Choroid plexus epithelial cell (primary cell): ENCODE results near the gene EEF1E1.
"Not testable (repeated sequence)": the region's sequence is repeated elsewhere in the genome, so short reads cannot be mapped to it uniquely, and the experiment has no call there.

Experiments used
- DNase-seq: peaks from one replicate; pipeline ENCODE4 v3.0.0-alpha.2; 2010; ENCODE audit warnings: low read depth
- H3K4me3 ChIP-seq: 2 replicates; pipeline ENCODE4 v1.5.1; 2011; ENCODE audit warnings: low read depth, mild to moderate bottlenecking, control low read depth, low read length, moderate library complexity
- TF ChIP-seq, protein P1 (sequence below): conservative IDR thresholded peaks from 2 replicates; pipeline ENCODE4 v1.5.1; 2011; ENCODE audit warnings: low read depth, mild to moderate bottlenecking, control low read depth, inconsistent platforms, low read length, moderate library complexity

Gene EEF1E1

DNA sequence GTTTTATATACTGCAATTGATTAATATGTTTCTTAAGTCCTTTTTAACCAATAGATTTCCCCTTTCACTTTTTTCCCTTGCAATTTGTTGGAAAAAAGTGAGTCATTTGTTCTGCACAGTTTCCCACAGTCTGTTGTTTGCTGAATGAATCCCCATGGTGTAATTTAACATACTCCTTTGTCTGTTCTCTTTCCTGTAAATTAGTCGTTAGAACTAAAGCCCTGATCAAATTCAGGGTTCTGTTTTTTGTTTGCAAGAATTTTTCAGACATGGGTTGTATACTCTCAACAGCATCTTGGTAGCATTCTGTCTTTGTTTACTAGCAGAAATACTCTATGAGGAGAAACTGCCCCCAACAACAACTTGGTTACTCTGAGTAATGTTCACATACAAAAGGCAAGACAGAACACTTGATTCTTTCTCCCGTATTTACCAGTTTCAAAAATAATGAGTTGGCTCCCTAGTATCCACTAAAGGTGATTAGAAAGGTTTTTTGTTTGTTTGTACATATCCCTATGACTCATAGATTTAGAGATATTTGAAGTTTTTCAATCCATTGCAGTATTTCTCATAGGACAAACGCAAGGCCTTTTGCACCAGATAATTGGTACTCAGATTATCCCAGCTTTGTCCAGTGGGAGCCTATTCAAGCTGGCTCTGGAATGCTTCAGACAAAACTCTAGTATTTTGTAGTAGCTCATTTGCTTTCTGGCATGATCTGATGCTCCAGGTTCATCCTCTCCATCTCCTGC, 54.6 kb downstream of the EEF1E1 start:
- TF ChIP-seq, protein P1, sequence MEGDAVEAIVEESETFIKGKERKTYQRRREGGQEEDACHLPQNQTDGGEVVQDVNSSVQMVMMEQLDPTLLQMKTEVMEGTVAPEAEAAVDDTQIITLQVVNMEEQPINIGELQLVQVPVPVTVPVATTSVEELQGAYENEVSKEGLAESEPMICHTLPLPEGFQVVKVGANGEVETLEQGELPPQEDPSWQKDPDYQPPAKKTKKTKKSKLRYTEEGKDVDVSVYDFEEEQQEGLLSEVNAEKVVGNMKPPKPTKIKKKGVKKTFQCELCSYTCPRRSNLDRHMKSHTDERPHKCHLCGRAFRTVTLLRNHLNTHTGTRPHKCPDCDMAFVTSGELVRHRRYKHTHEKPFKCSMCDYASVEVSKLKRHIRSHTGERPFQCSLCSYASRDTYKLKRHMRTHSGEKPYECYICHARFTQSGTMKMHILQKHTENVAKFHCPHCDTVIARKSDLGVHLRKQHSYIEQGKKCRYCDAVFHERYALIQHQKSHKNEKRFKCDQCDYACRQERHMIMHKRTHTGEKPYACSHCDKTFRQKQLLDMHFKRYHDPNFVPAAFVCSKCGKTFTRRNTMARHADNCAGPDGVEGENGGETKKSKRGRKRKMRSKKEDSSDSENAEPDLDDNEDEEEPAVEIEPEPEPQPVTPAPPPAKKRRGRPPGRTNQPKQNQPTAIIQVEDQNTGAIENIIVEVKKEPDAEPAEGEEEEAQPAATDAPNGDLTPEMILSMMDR, result no peak
- H3K4me3 ChIP-seq, result no peak overlapping the region
- DNase-seq, result peak; percentile 72

DNA sequence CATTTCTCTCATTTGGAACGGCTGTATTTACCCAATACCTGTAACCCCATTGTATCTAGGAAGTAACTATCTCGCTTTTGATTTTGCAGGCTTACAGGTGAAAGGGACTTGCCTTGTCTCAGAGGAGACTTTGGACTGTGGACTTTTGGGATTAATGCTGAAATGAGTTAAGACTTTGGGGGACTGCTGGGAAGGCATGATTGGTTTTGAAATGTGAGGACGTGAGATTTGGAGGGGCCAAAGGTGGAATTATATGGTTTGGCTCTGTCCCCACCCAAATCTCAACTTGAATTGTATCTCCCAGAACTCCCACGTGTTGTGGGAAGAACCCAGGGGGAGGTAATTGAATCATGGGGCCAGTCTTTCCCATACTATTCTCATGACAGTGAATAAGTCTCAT, 56.6 kb downstream of the EEF1E1 start:
- not testable (repeated sequence) for DNase-seq, H3K4me3 ChIP-seq

DNA sequence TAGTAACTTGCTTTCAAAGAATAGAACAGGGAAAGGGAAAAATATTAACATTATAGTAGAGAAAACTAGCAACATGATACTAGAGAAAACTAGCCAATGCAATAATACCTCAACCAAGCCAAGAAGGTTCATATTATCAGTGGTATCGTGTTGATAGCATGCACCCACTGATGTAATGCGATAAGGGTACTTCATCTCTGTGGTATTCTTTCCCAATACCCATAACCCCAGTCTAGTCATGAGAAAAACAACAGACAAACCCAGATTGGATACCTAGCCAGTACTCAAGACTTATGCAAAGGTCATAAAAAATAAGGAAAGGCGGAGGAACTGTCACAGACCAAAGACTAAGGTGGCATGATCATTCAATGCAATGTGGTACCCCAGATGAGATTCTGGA, 59.1 kb downstream of the EEF1E1 start:
- H3K4me3 ChIP-seq, result no peak overlapping the region
- TF ChIP-seq, protein P1, result no peak
- no peak for DNase-seq

DNA sequence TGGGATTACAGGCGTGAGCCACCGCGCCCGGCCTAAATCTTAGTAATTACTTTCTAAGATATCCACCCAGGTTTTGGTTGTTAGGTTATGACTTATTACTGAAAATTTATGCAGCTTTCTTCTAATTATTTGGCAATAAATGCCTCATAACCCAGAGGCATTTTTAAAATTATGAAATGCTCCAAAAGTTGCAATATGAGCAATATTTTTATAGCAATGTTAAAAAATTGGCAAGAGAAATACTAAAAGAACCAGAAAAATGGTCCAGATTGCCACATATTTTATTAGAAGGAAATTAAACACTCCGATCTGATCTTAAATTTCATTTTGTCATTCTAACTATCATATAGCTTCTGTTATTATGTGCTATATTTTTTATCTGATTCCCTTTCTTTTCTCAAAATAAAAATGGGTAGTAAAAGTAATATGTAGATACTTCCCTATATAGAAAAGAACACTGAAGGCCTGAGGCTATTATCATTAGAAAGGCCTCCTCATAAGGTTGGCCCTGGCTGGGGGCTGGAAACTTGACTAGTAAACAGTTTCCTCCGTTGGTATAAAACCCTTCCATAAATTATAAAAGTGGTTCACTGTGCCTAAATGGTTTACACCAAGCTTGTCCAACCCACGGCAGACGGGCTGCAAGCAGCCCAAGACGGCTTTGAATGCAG, 60.3 kb downstream of the EEF1E1 start:
- DNase-seq, result no peak
- no peak overlapping the region for H3K4me3 ChIP-seq
- TF ChIP-seq, protein P1, result no peak

DNA sequence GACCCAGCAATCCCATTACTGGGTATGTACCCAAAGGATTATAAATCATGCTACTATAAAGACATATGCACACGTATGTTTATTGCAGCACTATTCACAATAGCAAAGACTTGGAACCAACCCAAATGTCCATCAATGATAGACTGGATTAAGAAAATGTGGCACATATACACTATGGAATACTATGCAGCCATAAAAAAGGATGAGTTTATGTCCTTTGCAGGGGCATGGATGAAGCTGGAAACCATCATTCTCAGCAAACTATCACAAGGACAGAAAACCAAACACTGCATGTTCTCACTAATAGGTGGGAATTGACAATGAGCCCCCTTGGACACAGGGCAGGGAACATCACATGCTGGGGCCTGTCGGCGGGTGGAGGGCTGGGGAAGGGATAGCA, 68.2 kb downstream of the EEF1E1 start:
- not testable (repeated sequence) for H3K4me3 ChIP-seq, DNase-seq

DNA sequence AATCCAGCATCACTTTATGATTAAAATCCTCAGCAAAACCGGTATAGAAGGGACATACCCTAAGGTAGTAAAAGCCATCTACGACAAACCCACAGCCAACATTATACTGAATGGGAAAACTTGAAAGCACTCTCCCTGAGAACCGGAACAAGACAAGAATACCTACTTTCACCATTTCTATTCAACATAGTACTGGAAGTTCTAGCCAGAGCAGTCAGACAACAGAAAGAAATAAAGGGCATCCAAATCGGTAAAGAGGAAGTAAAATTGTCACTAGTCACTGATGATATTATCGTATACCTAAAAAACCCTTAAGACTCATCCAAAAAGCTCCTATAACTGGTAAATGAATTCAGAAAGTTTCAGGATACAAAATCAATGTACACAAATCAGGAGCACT, 71.4 kb downstream of the EEF1E1 start:
- H3K4me3 ChIP-seq, result no peak overlapping the region
- no peak for DNase-seq
- TF ChIP-seq, protein P1, result no peak
